Stimulated activated CD8-positive, alpha-beta memory T cell treated with anti-CD3 and anti-CD28 coated beads, Interleukin-7, amount 100 ng/mL, for 48 hours (primary cell): Measurements from ENCODE around the gene PSMA6.
"Not testable (repeated sequence)": the region's sequence is repeated elsewhere in the genome, so short reads cannot be mapped to it uniquely, and the experiment has no call there.

Experiments used
- DNase-seq, 2 donors: peaks; one replicate each; pipeline ENCODE4 v3.0.0-alpha.2; 2020; ENCODE audit warnings: low read depth in 1 of 2; ENCODE audit errors: extremely low read depth in 1 of 2

The PSMA6 gene

GRCh38 chr14:35317820-35318219 lies 25.6 kb downstream of the PSMA6 start:
- no peak for DNase-seq

GRCh38 chr14:35319509-35319908 lies 27.3 kb downstream of the PSMA6 start:
- DNase-seq, result no peak

- DNase-seq, result no peak
Observed at GRCh38 chr14:35320472-35320871, 28.3 kb downstream of the PSMA6 start.

GRCh38 chr14:35326375-35326774 lies 34.2 kb downstream of the PSMA6 start:
- DNase-seq, result no peak

- DNase-seq, result no peak
Observed at GRCh38 chr14:35331605-35332516, 39.7 kb downstream of the PSMA6 start.

- peak in 1 of 2 donors; percentile 60 for DNase-seq
Observed at GRCh38 chr14:35332517-35333263, 40.5 kb downstream of the PSMA6 start.

- DNase-seq, result no peak
Observed at GRCh38 chr14:35333264-35333730, 41.1 kb downstream of the PSMA6 start.

GRCh38 chr14:35333797-35334743 lies 41.9 kb downstream of the PSMA6 start:
- DNase-seq, result peak; percentile 40 to 64

- DNase-seq, result no peak
Observed at GRCh38 chr14:35335388-35336092, 43.4 kb downstream of the PSMA6 start.

- DNase-seq, result not testable (repeated sequence)
Observed at GRCh38 chr14:35336171-35336493, 44.0 kb downstream of the PSMA6 start.

GRCh38 chr14:35336494-35337268 lies 44.5 kb downstream of the PSMA6 start:
- no peak for DNase-seq

GRCh38 chr14:35337269-35338255 lies 45.4 kb downstream of the PSMA6 start:
- no peak for DNase-seq

GRCh38 chr14:35338731-35339405 lies 46.7 kb downstream of the PSMA6 start:
- no peak for DNase-seq

- no peak for DNase-seq
Observed at GRCh38 chr14:35339761-35340406, 47.7 kb downstream of the PSMA6 start.

GRCh38 chr14:35340616-35341453 lies 48.7 kb downstream of the PSMA6 start:
- DNase-seq, result no peak

- DNase-seq, result no peak
Observed at GRCh38 chr14:35341454-35341750, 49.2 kb downstream of the PSMA6 start.
